HL-60/S4 treated with retinoic acid at 250 ng/mL for 4 days and 3 days (cell line): ENCODE results near the gene DHX16.

Experiments
- in situ Hi-C: fragments of 300-500 bp; cut with MboI; formaldehyde crosslinking; loops from 2 replicates; pipeline ENCODE4 v1.7.0; 2022; ENCODE audit warnings: low sequenced_read_pairs

The DHX16 gene

GRCh38 chr6:30700340-30700739 is 27.5 kb upstream of the DHX16 start:
- in situ Hi-C loops, result no loop called here

GRCh38 chr6:30696432-30696831 is 23.6 kb upstream of the DHX16 start:
- in situ Hi-C loops, result no loop called here

DNA sequence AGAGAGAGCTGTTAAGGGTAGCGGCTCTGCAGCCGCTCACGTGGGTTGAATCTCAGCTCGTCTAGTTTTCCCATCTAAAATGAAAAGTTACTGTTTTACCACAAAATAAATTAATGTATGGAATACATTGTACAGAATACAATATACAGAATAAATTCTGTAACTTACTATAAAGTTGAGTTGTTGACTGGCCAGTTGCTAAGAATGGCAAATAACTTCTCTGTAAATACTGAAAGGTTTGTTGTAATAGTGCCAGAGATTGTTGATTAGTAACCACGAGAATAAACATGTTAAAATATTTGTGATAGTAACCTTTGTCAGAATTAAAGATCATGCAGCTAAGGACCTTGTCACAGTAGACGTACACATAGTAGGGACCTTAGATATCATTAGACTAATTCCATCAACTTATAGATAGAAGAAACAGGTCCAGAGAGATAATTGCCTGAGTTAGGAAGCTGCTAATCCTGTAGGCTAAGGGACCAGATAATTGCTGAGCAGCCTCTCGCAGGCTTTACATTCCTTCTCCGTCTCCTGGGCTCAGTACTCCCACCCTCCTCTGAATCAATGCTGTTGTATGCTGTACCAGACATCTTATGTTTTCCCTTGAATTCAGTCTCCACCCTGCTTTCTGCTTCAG is 18.5 kb upstream of the DHX16 start:
- in situ Hi-C loops, result no loop called here

DNA sequence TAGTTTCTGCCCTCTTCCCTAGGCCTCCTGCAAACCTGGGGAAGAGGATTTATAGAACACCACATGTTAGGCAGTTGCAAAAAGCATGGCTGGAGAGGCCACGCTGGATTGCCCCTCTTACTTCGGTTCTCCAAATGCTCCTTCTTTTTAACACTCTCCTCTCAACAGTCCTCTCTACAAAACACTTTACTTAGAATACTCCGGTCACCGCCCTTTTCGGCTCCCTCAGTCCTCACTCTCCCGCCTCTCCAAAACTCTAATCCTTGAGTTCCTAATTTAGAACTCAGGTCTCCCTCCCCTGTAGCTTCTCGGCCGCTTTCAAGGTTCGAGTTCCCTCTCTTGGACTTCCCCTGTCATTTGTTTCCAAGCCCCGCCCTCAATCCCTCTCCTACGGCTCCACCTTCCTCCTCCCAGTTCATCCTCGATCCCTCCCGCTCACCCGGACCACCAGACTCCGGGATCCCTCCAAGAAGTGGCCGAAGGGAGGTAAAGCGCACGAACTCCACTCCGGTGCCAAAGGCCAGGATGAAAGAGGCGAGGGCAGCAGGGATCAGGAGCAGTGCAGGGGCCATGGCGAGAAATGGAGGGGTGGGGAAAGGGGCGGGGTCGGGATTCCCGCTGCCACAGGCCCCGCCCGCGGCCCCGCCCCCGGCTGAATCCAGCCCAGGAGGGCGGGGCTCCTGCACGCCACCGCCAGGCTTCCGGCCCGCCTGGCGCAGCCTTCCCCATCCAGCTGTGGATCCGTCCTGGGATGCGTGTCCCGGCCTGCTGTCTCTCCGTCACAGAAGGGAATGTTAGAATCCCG is 17.8 kb upstream of the DHX16 start, which contains the start of gene NRM:
Gene NRM, minus strand, starts transcription at position 582 of the 805 bp plus-strand sequence. Its CDS starts 10 bp downstream, at position 572.
- in situ Hi-C loops, result no loop called here

DNA sequence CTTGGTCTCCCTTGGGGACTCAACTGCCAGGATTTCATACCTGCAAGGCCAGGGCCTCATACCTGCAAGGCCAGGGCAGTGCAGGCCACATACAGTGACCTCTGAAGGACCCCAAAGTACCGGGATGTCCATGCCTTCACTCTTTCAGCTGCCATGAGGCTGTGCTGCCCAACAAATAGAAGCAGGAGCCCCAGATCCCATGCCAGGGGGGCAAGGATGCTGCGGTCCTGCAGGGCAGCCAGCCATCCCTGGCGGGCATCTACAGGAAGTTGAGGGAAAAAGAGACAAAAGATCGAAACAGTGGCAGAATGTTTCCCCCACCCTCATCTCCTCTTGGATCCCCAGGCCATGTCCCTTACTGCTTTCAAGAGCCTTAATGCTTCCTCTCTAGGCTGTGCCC is 17.2 kb upstream of the DHX16 start:
- in situ Hi-C loops, result no loop called here

GRCh38 chr6:30689022-30689865 is 16.4 kb upstream of the DHX16 start:
- in situ Hi-C loops, result no loop called here

GRCh38 chr6:30688569-30688968 is 15.8 kb upstream of the DHX16 start:
- in situ Hi-C loops, result no loop called here

GRCh38 chr6:30687659-30688431 is 15.0 kb upstream of the DHX16 start:
- in situ Hi-C loops, result no loop called here

DNA sequence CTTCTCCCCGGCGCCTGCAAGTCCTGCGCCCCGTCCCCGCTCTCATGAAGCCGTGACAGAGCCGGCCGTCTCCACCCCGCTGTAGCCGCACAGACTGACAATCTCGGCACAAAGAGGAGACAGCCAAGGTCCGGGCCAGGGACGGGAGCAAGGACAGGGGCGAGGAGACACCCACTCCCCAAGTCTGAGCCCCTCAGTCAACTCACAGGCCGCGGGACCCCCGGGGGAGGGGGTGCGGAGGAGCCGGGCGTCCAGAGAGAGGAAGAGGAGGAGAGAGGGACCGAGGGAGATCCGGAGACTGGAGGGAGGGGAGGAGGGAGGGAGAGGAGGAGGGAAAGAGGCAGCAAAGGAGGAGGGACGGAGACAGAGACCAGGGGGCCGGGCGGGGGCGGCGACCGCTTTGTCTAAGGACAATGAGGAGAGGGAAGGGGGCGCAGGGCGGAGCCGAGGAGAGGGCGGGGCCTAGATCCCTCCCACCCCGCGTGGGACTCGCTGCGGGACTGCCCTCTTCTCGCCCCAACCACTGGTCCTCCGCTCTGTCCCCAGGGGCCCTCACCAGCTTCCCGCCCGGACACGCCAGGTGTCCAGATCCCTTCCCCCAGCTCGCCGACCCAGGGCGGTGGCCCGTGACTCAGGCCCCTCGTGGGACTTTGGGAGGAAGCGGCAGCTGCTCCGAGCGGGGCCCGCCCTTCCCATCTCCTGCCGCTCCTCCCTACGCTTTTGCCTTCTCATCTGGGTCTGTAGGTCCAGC is 14.3 kb upstream of the DHX16 start:
- in situ Hi-C loops, result no loop called here

GRCh38 chr6:30686009-30686907 is 13.5 kb upstream of the DHX16 start, which contains the start of gene PPP1R18:
TSS of gene PPP1R18 (minus strand) at chr6:30686645. CDS start at chr6:30686018, 627 bp downstream.
- in situ Hi-C loops, result no loop called here

DNA sequence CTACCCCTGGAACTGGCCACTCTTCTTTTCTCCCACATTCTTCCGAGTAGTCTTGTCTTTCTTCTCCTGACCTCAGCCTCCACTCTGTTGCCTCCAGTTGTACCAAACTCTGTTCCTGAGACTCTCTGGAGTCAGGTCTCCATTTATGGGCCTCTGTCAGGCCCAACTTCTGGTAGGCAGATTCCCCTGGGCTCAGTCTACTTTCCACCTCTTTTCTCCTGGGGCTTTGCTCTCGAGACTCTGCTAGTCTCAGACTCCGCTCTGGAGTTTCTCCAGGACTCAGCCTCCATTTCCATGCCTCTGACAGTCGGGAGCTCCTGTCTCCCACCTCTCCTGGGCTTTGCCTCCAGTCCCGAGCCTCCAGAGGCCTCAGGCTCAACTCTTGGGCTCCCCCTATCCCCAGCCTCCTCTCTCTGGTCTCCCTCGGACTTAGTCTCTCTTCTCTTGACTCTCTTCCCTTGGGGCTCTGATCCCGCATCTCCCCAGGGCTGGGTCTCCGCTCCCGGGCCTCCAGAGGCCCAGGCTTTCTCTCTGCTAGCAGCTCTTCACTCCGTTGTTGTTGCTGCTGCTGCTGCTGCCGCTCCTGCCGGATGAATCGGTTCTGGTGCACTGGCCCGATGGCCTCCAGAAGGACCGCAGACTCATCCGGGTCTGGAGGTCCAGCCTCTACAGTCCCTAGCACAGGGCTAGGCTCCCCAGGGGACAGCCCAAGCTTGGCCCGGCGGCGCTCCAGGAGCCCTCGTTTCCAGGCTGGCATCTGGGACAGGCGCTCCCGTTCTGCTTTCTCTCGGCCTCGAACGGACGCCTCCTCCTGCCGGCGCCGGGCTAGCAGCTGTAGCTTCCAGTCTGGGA is 12.6 kb upstream of the DHX16 start:
- in situ Hi-C loops, result no loop called here

DNA sequence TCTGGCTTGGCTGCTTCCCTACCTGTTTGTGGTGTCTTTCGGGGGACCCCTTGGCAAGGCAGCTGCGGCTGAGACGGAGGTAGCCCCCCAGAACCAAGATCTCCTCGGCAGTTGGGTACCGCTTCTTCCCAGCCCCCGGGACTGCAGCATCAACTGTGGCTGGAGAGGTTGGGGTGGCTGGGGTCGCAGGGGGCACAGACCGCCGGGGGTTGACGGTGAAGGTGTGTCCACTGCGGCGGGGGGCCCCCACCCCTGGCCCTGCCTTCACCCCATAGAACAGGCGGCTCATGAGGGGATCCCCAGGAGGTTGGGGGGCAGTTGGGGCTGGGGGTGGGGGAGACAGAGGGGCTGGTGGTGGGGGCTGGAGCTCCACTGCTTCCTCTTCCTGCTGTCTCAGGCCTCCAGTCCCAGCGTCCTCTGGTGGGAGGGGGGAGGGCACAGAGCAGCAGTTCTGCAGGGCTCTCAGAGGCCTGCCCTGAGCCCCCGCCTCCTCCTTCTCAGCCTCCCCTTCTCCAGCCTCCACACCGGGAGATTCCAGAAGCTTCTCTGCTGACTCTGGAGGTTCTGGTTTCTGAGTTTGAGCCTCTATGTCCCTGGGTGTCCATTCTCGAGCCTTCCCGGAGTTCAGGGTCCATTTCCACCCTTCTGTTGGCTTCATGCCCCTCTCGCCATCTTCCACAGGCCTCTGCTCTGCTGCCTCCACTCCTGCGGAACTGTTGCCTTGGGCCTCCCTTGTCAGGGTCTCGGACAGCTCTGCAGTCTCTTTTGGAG is 11.8 kb upstream of the DHX16 start:
- in situ Hi-C loops, result loop anchor here (5.0 kb wide), 1 partner anchor 33 kb away; the partner anchor contains the start of gene MDC1

DNA sequence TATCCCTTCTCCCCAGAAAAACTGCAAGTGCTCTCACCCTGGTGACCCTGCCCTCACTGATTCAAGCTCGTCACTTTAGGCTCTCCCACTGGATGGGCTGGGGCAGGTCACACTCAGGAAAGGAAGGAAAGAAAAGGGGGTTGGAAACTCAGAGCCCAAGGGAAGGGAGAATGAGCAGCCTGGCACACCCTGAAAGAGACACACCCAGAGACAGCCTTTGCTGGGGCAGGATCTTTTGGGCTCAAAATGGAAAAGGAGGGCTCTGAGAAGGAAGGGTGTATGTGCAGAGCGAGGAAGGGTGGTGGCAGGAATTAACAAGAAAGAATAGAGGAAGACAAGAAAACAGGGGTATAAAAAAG is 11.2 kb upstream of the DHX16 start:
- in situ Hi-C loops, result loop anchor here (5.0 kb wide), 1 partner anchor 33 kb away; the partner anchor contains the start of gene MDC1

DNA sequence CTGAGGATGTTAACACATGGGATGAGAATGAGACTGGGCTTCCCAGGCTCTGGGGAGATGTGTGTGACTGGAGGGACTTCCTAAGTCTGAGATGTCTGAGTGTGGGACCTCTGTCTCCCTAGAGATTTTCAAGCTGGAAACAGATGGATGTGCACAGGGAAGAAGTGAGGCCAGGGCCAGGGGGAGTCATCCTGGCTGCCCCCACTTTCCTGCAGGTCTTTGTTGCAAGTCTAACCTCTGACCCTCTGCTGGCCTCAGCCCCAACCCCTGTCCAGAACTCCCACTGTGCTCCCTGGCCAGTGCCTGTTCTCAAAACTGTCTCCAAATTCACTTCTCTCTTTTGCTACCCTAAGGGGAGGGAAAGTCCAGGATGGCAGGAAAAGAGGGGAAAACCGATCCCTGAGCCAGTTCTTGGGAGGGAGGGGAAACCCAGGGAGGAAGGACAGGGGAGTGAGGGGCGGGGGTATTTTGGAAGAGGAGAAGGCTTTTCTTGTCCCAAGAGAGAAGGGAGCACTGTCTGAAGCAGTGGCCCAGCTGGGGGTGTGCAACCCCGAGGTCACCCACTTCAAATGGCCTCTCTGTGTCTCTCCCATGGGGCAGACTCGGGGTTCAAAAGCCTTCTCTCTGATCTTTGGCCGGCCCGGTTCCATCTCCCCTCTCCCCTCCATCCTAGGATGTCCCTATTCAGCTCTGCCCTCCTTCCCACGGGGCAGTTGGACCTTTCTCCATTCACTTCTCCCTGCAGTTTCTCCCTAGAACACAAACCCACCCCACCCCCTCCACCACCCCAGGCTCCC is 10.6 kb upstream of the DHX16 start:
- in situ Hi-C loops, result loop anchor here (5.0 kb wide), 1 partner anchor 34 kb away; the partner anchor contains the start of gene MDC1

- in situ Hi-C loops, result loop anchor here (5.0 kb wide), 1 partner anchor 35 kb away; the partner anchor contains the start of gene MDC1
Measured at GRCh38 chr6:30682143-30683117, 9.6 kb upstream of the DHX16 start.
